IMR-90 (cell line): ENCODE data around the gene PTGDS. TPM values are rescaled to one million over a fixed set of nuclear protein-coding genes. Genes with fewer than 3 reads are reported as not detected.
A peak's percentile ranks its signal among the peaks of the same experiment; 100 is the strongest.

Source experiments
- ATAC-seq: fragments of 200-7000 bp; cut with Tn5 transposase; 2 replicates; pipeline ENCODE4 v1.9.1; 2020; ENCODE audit warnings: low read depth, mild to moderate bottlenecking, moderate library complexity
- BruUV-seq: library from RNA; stranded (reverse); fragments of 400-500 nt; replicated peaks from 2 replicates; lab custom pipeline; 2021; lab: Mats Ljungman, UMichigan
- CTCF ChIA-PET: fragments of 300-600 bp; formaldehyde crosslinking; extraction: SDS; loops from one replicate; lab custom pipeline; 2021; ENCODE audit warnings: antibody characterized with exemption; lab: Yijun Ruan, JAX
- POLR2A ChIA-PET: fragments of 300-600 bp; sonication (Branson Sonifier 250); formaldehyde crosslinking; loops from one replicate; lab custom pipeline; 2022; ENCODE audit warnings: antibody characterized with exemption; ENCODE audit not compliant: unreplicated experiment; lab: Charles Lee
- DNase-seq: peaks from one replicate; pipeline ENCODE4 v3.0.0; 2013
- H2AFZ ChIP-seq: replicated peaks from 2 replicates; pipeline ENCODE3; 2013; ENCODE audit warnings: low read length, mild to moderate bottlenecking; ENCODE audit not compliant: poor library complexity
- H2AK5ac ChIP-seq: 2 replicates; pipeline ENCODE4 v1.6.1; 2013; ENCODE audit warnings: low read depth, low read length, inconsistent platforms
- H2AK9ac ChIP-seq: replicated peaks from 2 replicates; pipeline ENCODE3; 2013; ENCODE audit warnings: mild to moderate bottlenecking, low read depth, low read length, moderate library complexity; ENCODE audit not compliant: poor library complexity
- H2BK120ac ChIP-seq: 2 replicates; pipeline ENCODE4 v1.6.1; 2013; ENCODE audit warnings: low read depth, low read length, inconsistent platforms
- H2BK15ac ChIP-seq: 3 replicates; pipeline ENCODE4 v1.6.1; 2013; ENCODE audit warnings: low read depth, low read length, inconsistent platforms
- H2BK20ac ChIP-seq: 2 replicates; pipeline ENCODE4 v1.6.1; 2013; ENCODE audit warnings: low read depth, mild to moderate bottlenecking, inconsistent platforms, low read length, moderate library complexity
- H2BK5ac ChIP-seq: 2 replicates; pipeline ENCODE4 v1.6.1; 2013; ENCODE audit warnings: mild to moderate bottlenecking, low read depth, low read length, inconsistent platforms; ENCODE audit not compliant: poor library complexity, severe bottlenecking
- H3K14ac ChIP-seq: replicated peaks from 2 replicates; pipeline ENCODE4 v1.6.1; 2013; ENCODE audit warnings: low read depth, low read length, inconsistent platforms
- H3K18ac ChIP-seq: 2 replicates; pipeline ENCODE4 v1.6.1; 2013; ENCODE audit warnings: low read depth, low read length, control low read depth
- H3K23ac ChIP-seq: 2 replicates; pipeline ENCODE4 v1.6.1; 2013; ENCODE audit warnings: low read depth, low read length, inconsistent platforms
- H3K27ac ChIP-seq: 2 replicates; pipeline ENCODE4 v1.5.1; 2013; ENCODE audit warnings: mild to moderate bottlenecking, control low read depth, low read length; ENCODE audit not compliant: insufficient read depth
- H3K27me3 ChIP-seq: 2 replicates; pipeline ENCODE4 v1.6.1; 2013; ENCODE audit warnings: low read length; ENCODE audit not compliant: control insufficient read depth, insufficient read depth
- H3K36me3 ChIP-seq: 2 replicates; pipeline ENCODE4 v1.6.1; 2013; ENCODE audit warnings: low read length, mixed read lengths; ENCODE audit not compliant: control insufficient read depth, insufficient read depth
- H3K4ac ChIP-seq: 2 replicates; pipeline ENCODE4 v1.6.1; 2013; ENCODE audit warnings: low read depth, low read length, inconsistent platforms
- H3K4me1 ChIP-seq: 2 replicates; pipeline ENCODE4 v1.6.1; 2013; ENCODE audit warnings: low read length, mixed read lengths; ENCODE audit not compliant: control insufficient read depth, insufficient read depth
- H3K4me2 ChIP-seq: 2 replicates; pipeline ENCODE4 v1.6.1; 2013; ENCODE audit warnings: low read depth, mild to moderate bottlenecking, control low read depth, low read length, moderate library complexity
- H3K4me3 ChIP-seq: 2 replicates; pipeline ENCODE4 v1.5.1; 2013; ENCODE audit warnings: low read depth, mild to moderate bottlenecking, control low read depth, low read length, moderate library complexity; ENCODE audit not compliant: insufficient read depth
- H3K56ac ChIP-seq: 2 replicates; pipeline ENCODE4 v1.6.1; 2013; ENCODE audit warnings: low read length, inconsistent platforms; ENCODE audit not compliant: insufficient read depth; ENCODE audit errors: extremely low read depth
- H3K79me1 ChIP-seq, 2 experiments: 2 replicates each; pipeline ENCODE4 v1.6.1; 2013; ENCODE audit warnings: low read length in 2 of 2, inconsistent platforms in 1 of 2, low read depth in 1 of 2
- H3K9ac ChIP-seq: 2 replicates; pipeline ENCODE4 v1.6.1; 2013; ENCODE audit warnings: low read depth, low read length, control low read depth
- H3K9me1 ChIP-seq: 2 replicates; pipeline ENCODE4 v1.6.1; 2013; ENCODE audit warnings: low read length, inconsistent platforms; ENCODE audit not compliant: insufficient read depth
- H3K9me3 ChIP-seq: 2 replicates; pipeline ENCODE4 v1.6.1; 2013; ENCODE audit warnings: low read length; ENCODE audit not compliant: control insufficient read depth, insufficient read depth
- H4K20me1 ChIP-seq: 2 replicates; pipeline ENCODE4 v1.6.1; 2013; ENCODE audit warnings: low read length, inconsistent platforms; ENCODE audit not compliant: insufficient read depth
- H4K5ac ChIP-seq: 2 replicates; pipeline ENCODE4 v1.6.1; 2013; ENCODE audit warnings: mild to moderate bottlenecking, low read depth, low read length, control low read depth
- H4K8ac ChIP-seq, 2 experiments: 2 replicates each; pipeline ENCODE4 v1.6.1; 2013; ENCODE audit warnings: low read depth in 2 of 2, low read length in 2 of 2, control low read depth in 1 of 2, inconsistent platforms in 1 of 2
- H4K91ac ChIP-seq: 2 replicates; pipeline ENCODE4 v1.6.1; 2013; ENCODE audit warnings: low read depth, low read length, inconsistent platforms; ENCODE audit not compliant: insufficient read depth
- CHD1 ChIP-seq: IDR thresholded peaks from 2 replicates; pipeline ENCODE4 v1.6.1; 2012; ENCODE audit warnings: low read depth, low read length, improper control_type of control experiment
- WGBS, 2 experiments: methylation state at CpG; one replicate each; pipeline versions ENCODE4 v1.1.5 to v1.1.7; 2013; ENCODE audit warnings: missing lambda C conversion rate in 2 of 2; ENCODE audit not compliant: insufficient read length in 1 of 2; ENCODE audit errors: extremely low coverage in 2 of 2; 5-methylcytosine and 5-hydroxymethylcytosine counted together
- dilution Hi-C: fragments of 300-500 bp; cut with HindIII; formaldehyde crosslinking; loops from one replicate; pipeline ENCODE4 v1.14.3; 2018; ENCODE audit warnings: low sequenced_read_pairs; ENCODE audit not compliant: unreplicated experiment
- in situ Hi-C: fragments of 300-500 bp; cut with MboI; formaldehyde crosslinking; loops from 3 replicates; pipeline ENCODE4 v1.14.3; 2019; ENCODE audit warnings: low sequenced_read_pairs, inconsistent platforms, mixed read lengths
- intact Hi-C: fragments of 100-400 bp; cut with micrococcal nuclease; formaldehyde crosslinking; loops from 2 replicates; pipeline ENCODE4 v1.10.0; 2022
- polyA plus RNA-seq, 3 experiments: library from polyadenylated mRNA; depleted of rRNA; stranded (reverse); fragments of >200 nt; gene quantifications; 2 replicates each; pipeline ENCODE4 v1.2.3, GENCODE V29; 2012; ENCODE audit warnings: low replicate concordance in 1 of 3
- total RNA-seq: library from RNA; depleted of rRNA; stranded (reverse); fragments of >200 nt; gene quantifications from 2 replicates; pipeline ENCODE4 v1.2.3, GENCODE V29; 2012
- TF ChIP-seq, protein P1 (sequence below): fragments of 150-350 bp; IDR thresholded peaks from 2 replicates; pipeline ENCODE4 v1.6.1; 2017; ENCODE audit warnings: mild to moderate bottlenecking, antibody characterized with exemption, low read length, low read depth

The PTGDS gene
- total and polyA plus RNA-seq, 2 of the 4 experiments (the other 2 are of a cell fraction): 1.2 TPM; not detected in 1

DNA sequence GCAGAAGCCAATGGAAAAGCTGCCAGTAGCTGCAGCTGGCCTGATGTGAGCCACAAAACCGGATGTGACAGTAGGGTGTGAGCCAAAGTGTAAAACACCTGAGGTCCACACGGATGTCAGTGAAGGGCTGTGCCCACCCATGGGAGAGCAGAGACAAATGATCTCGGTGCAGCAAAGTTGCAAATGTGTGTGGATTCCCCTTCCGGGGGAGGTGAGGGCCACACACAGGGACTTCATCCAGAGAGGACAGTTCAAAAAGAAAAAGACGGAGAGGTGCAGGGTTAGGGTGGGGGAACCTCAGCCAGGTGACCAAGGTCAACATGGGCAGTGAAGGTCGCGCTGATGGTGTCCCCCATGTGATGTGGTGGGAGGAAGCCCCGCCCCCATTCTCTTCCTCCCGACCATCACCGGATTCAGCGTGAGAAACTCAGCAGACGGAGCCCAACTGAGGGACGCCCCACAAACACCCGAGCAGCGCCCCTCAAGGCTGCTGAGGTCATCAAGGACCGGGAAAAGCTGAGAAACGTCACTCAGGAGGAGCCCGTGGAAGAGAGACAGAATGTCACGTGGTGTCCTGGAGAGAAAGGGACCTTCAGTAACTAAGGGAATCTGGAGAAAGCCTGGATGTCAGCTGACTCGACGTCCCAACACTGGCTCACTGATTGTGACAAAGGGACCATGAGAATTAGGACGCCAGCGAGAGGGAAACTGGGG lies 11.4 kb upstream of the PTGDS start:
- peak overlapping the region; percentile 70 for H3K4me2 ChIP-seq
- H4K8ac ChIP-seq: no peak overlapping the region
- no peak overlapping the region for H3K4me3 ChIP-seq
- no peak overlapping the region for H3K18ac ChIP-seq
- H3K79me1 ChIP-seq: no peaks in the 10 kb centered on the region
- BruUV-seq: no TSS peak
- no peak overlapping the region for H3K23ac ChIP-seq
- no peaks in the 10 kb centered on the region for H3K9me3 ChIP-seq
- H4K20me1 ChIP-seq: no peaks in the 10 kb centered on the region
- WGBS, 2 experiments: 11% methylated on average over 5 of the region's 23 CpGs; no CpG with 5 or more reads in 1 of the 2 experiments
- H2BK120ac ChIP-seq: no peak overlapping the region
- CTCF ChIA-PET: no interaction called here
- intact Hi-C loops: no loop called here
- DNase-seq (no peak), ATAC-seq (no peak)
- H2AK9ac ChIP-seq: peak overlapping the region; percentile 13
- peaks cover 2% of the 10 kb centered on the region; the same call in 1 of the 2 replicates for H3K9me1 ChIP-seq
- no peak overlapping the region for H3K27ac ChIP-seq
- in situ Hi-C loops: no loop called here
- POLR2A ChIA-PET: interaction anchor here (0.6 kb wide), 1 partner anchor 113 kb away, joined by 3 read pairs; no protein-coding TSS in a partner anchor
- H3K4me1 ChIP-seq: no peaks in the 10 kb centered on the region
- H2BK20ac ChIP-seq: no peak overlapping the region
- dilution Hi-C loops: no loop called here
- H3K27me3 ChIP-seq: peaks cover 17% of the 10 kb centered on the region
- no peak overlapping the region for H3K9ac ChIP-seq
- no peak overlapping the region for H3K14ac ChIP-seq
- H2AFZ ChIP-seq: peak overlapping the region; percentile 78
- no peak overlapping the region for H2BK5ac ChIP-seq
- no peaks in the 10 kb centered on the region for H3K36me3 ChIP-seq
- no peak overlapping the region for H2AK5ac ChIP-seq
- H3K56ac ChIP-seq: no peak overlapping the region
- no peak overlapping the region for H3K4ac ChIP-seq
- no peak overlapping the region for H2BK15ac ChIP-seq
- H4K91ac ChIP-seq: no peak overlapping the region
- no peak for TF ChIP-seq CHD1
- TF ChIP-seq, protein P1, sequence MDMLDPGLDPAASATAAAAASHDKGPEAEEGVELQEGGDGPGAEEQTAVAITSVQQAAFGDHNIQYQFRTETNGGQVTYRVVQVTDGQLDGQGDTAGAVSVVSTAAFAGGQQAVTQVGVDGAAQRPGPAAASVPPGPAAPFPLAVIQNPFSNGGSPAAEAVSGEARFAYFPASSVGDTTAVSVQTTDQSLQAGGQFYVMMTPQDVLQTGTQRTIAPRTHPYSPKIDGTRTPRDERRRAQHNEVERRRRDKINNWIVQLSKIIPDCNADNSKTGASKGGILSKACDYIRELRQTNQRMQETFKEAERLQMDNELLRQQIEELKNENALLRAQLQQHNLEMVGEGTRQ: peak; percentile 78
- H4K5ac ChIP-seq: no peak overlapping the region
